Thyroid gland (tissue), 4 donors: ENCODE measurements around the gene ZNF691.

Experiments
- POLR2A ChIP-seq, 2 donors: fragments of 450-650 bp; IDR thresholded peaks; one replicate each; pipeline ENCODE4 v1.6.1; 2017; ENCODE audit warnings: antibody characterized with exemption in 2 of 2, mild to moderate bottlenecking in 2 of 2, moderate library complexity in 1 of 2
- TF ChIP-seq, protein P1 (sequence below), 6 experiments: fragments of 200-600 bp in 3 of 6; fragments of 450-650 bp in 3 of 6; sonication (generic) in 3 of 6; IDR thresholded peaks; one replicate each; pipeline ENCODE4 v1.5.1; 2016 to 2019; ENCODE audit warnings: antibody characterized with exemption in 6 of 6, mild to moderate bottlenecking in 2 of 6, inconsistent platforms in 1 of 6, moderate library complexity in 1 of 6

DNA sequence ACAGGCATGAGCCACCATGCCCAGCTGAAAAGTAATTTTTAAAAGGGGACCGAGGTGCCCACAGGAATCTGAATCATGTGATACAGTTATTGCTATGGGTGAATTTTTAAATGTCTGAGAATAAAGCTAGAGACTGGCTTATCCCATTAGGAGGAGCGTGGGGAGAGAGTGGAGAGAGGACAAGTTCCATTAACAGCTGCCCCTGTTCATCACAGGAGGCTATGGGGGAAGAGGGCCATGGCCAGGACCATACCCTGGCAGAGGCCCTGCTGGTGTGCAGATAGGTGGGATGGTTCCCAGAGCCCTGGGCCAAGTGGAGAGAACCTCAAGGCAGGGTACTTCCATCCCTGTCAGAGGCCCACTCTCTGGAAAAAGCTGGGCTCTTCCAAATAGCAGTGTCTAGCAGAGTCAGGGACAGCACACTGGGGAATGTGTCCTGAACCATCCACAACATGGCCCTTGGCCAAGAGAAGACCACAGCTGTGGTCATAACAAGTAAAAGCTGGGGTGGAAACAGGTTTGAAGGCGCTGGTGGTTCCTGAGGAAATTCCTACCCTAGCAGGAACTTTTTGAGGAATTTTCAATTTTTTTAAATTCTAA is 13.7 kb upstream of the ZNF691 start:
- no peak for TF ChIP-seq POLR2A (IDR thresholded peaks at IDR 0.05)
- TF ChIP-seq, protein P1, sequence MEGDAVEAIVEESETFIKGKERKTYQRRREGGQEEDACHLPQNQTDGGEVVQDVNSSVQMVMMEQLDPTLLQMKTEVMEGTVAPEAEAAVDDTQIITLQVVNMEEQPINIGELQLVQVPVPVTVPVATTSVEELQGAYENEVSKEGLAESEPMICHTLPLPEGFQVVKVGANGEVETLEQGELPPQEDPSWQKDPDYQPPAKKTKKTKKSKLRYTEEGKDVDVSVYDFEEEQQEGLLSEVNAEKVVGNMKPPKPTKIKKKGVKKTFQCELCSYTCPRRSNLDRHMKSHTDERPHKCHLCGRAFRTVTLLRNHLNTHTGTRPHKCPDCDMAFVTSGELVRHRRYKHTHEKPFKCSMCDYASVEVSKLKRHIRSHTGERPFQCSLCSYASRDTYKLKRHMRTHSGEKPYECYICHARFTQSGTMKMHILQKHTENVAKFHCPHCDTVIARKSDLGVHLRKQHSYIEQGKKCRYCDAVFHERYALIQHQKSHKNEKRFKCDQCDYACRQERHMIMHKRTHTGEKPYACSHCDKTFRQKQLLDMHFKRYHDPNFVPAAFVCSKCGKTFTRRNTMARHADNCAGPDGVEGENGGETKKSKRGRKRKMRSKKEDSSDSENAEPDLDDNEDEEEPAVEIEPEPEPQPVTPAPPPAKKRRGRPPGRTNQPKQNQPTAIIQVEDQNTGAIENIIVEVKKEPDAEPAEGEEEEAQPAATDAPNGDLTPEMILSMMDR (IDR thresholded peaks at IDR 0.05) = no peak
